Glomerular visceral epithelial cell (primary cell): Measurements from ENCODE around the gene CMC2.

Experiments used
- DNase-seq: peaks from one replicate; pipeline ENCODE4 v3.0.0-alpha.2; 2016; ENCODE audit errors: extremely low spot score

CMC2 gene

GRCh38 chr16:80931801-80932707, 74.6 kb downstream of the CMC2 start:
- peak; percentile 48 for DNase-seq

GRCh38 chr16:80924372-80924978, 82.2 kb downstream of the CMC2 start:
- peak; percentile 56 for DNase-seq

GRCh38 chr16:80923356-80923755, 83.3 kb downstream of the CMC2 start:
- DNase-seq: no peak
